Transverse colon (tissue), 4 donors: ENCODE measurements around the gene GSG1L. TPM values are rescaled to one million over a fixed set of nuclear protein-coding genes. Genes with fewer than 3 reads are reported as not detected.

Source experiments
- DNase-seq: peaks from one replicate; pipeline ENCODE4 v3.0.0-alpha.2; 2019
- H3K27ac ChIP-seq, 4 donors: fragments of 200-600 bp; sonication (generic); 2 replicates each; pipeline ENCODE4 v1.5.1; 2016 to 2018; ENCODE audit warnings: inconsistent platforms in 4 of 4
- H3K27me3 ChIP-seq: fragments of 200-600 bp; sonication (generic); 2 replicates; pipeline ENCODE4 v1.5.1; 2017; ENCODE audit warnings: inconsistent platforms
- H3K36me3 ChIP-seq, 4 donors: fragments of 200-600 bp; sonication (generic); 2 replicates each; pipeline ENCODE4 v1.5.1; 2017 to 2019; ENCODE audit warnings: inconsistent platforms in 4 of 4
- H3K4me1 ChIP-seq, 4 donors: fragments of 200-600 bp; sonication (generic); 2 replicates each; pipeline ENCODE4 v1.5.1; 2017 to 2020; ENCODE audit warnings: inconsistent platforms in 4 of 4
- H3K4me3 ChIP-seq, 4 donors: fragments of 200-600 bp; sonication (generic); 1 replicate in 1 of 4; 2 replicates in 3 of 4; pipeline versions ENCODE4 v1.5.1 to v1.6.1; 2017 to 2019; ENCODE audit warnings: inconsistent platforms in 4 of 4
- H3K9me3 ChIP-seq, 2 donors: fragments of 200-600 bp; sonication (generic); 2 replicates each; pipeline ENCODE4 v1.5.1; 2017 to 2019; ENCODE audit warnings: inconsistent platforms in 2 of 2
- EP300 ChIP-seq: sonication (generic); formaldehyde crosslinking; IDR thresholded peaks from one replicate; pipeline ENCODE4 v1.6.1; 2017; ENCODE audit warnings: antibody characterized with exemption, low read depth
- POLR2A ChIP-seq: fragments of 450-650 bp; IDR thresholded peaks from one replicate; pipeline ENCODE4 v1.6.1; 2016; ENCODE audit warnings: antibody characterized with exemption, mild to moderate bottlenecking, moderate library complexity
- POLR2AphosphoS5 ChIP-seq, 3 donors: sonication (generic); formaldehyde crosslinking; IDR thresholded peaks; one replicate each; pipeline ENCODE4 v1.6.1; 2016; ENCODE audit warnings: antibody characterized with exemption in 3 of 3
- WGBS, 2 donors: methylation state at CpG; one replicate each; pipeline ENCODE4 v1.1.5; 2018; ENCODE audit warnings: low coverage in 1 of 2; 5-methylcytosine and 5-hydroxymethylcytosine counted together
- in situ Hi-C, 4 donors: fragments of 200-750 bp; cut with MboI; loops; one replicate each; pipeline versions ENCODE4 v1.15.0 to v1.15.1; 2017; ENCODE audit warnings: low sequenced_read_pairs in 3 of 4, low pct_ligation_motif_present in 1 of 4, low pct_unique_long_range_greater_than_20kb in 1 of 4
- intact Hi-C: fragments of 100-400 bp; cut with DNase I; formaldehyde crosslinking; loops from one replicate; pipeline ENCODE4 v1.15.1; 2023; ENCODE audit warnings: low total_unique reads
- total RNA-seq, 4 donors: library from RNA; depleted of rRNA; stranded (reverse); fragments of >200 nt; gene quantifications; one replicate each; pipeline ENCODE4 v1.1.0, GENCODE V29; 2016
- TF ChIP-seq, protein P1 (sequence below), 5 experiments: fragments of 200-600 bp in 3 of 5; fragments of 450-650 bp in 2 of 5; sonication (generic) in 3 of 5; IDR thresholded peaks; 1 replicate in 2 of 5; 2 replicates in 3 of 5; pipeline ENCODE4 v1.5.1; 2016 to 2017; ENCODE audit warnings: antibody characterized with exemption in 5 of 5, inconsistent platforms in 3 of 5, mild to moderate bottlenecking in 2 of 5, moderate library complexity in 1 of 5

The GSG1L gene
- total RNA-seq, 4 donors from 2014 or later = not detected

- H3K27ac ChIP-seq = no peak overlapping the region
- H3K36me3 ChIP-seq = peaks cover 0 to 61% (median 25%) of the 10 kb centered on the region in 4 donors
- DNase-seq = no peak
- H3K4me3 ChIP-seq = no peak overlapping the region
- intact Hi-C loops (no loop called here), in situ Hi-C loops (no loop called here)
- TF ChIP-seq POLR2A (no peak), EP300 (no peak), POLR2AphosphoS5 (IDR thresholded peaks at IDR 0.05) (no peak)
- TF ChIP-seq, protein P1, sequence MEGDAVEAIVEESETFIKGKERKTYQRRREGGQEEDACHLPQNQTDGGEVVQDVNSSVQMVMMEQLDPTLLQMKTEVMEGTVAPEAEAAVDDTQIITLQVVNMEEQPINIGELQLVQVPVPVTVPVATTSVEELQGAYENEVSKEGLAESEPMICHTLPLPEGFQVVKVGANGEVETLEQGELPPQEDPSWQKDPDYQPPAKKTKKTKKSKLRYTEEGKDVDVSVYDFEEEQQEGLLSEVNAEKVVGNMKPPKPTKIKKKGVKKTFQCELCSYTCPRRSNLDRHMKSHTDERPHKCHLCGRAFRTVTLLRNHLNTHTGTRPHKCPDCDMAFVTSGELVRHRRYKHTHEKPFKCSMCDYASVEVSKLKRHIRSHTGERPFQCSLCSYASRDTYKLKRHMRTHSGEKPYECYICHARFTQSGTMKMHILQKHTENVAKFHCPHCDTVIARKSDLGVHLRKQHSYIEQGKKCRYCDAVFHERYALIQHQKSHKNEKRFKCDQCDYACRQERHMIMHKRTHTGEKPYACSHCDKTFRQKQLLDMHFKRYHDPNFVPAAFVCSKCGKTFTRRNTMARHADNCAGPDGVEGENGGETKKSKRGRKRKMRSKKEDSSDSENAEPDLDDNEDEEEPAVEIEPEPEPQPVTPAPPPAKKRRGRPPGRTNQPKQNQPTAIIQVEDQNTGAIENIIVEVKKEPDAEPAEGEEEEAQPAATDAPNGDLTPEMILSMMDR (IDR thresholded peaks at IDR 0.05) = no peak
- no peaks in the 10 kb centered on the region for H3K9me3 ChIP-seq
- 83 to 90% methylated on average over 2 to 3 of the region's 3 CpGs for WGBS, 2 donors
- H3K27me3 ChIP-seq = no peaks in the 10 kb centered on the region
- no peaks in the 10 kb centered on the region for H3K4me1 ChIP-seq
Observed at GRCh38 chr16:28110074-28110473, 46.6 kb upstream of the GSG1L start.

DNA sequence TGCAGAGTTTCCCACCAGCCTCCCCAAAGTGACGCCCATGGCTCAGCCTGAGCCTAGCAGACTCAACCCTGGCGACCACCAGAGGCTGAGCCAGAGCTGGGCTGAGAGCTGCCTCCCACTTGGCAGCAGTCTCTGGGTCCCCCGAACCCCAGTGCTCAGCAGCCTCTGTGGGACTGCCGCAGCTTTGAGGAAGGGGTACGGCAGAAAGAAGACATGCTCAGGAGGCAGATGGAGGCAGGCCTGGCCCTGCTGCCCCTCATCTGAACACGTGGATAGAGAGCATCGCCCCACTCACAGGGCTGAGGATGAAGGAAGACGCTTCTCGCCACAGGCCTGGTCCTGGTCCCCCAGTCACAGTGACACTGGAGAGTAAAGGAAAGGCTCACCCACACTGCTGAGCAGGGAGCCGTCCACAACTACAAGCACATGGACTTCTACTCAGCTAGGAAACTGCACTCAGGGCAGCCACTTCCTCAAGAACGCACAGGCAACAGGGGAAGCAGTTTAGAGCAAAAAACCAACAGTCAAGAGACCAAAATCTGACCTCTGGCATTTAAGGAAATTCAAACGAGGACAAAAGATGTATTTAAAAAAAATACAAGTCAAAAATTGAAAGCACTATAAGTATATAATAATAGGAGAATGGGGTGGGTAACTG, 45.2 kb upstream of the GSG1L start:
- Histone ChIP-seq H3K27ac (no peak overlapping the region), H3K9me3 (no peaks in the 10 kb centered on the region), H3K36me3 (peaks cover under 1 to 67% (median 31%) of the 10 kb centered on the region in 4 donors), H3K27me3 (no peaks in the 10 kb centered on the region), H3K4me3 (no peak overlapping the region), H3K4me1 (no peaks in the 10 kb centered on the region)
- DNase-seq = no peak
- in situ Hi-C loops (no loop called here), intact Hi-C loops (no loop called here)
- TF ChIP-seq EP300 (no peak), POLR2AphosphoS5 (IDR thresholded peaks at IDR 0.05) (no peak), POLR2A (no peak)
- TF ChIP-seq, protein P1 (IDR thresholded peaks at IDR 0.05) = no peak
- WGBS, 2 donors = 10 to 71% methylated on average over 1 to 11 of the region's 12 CpGs

DNA sequence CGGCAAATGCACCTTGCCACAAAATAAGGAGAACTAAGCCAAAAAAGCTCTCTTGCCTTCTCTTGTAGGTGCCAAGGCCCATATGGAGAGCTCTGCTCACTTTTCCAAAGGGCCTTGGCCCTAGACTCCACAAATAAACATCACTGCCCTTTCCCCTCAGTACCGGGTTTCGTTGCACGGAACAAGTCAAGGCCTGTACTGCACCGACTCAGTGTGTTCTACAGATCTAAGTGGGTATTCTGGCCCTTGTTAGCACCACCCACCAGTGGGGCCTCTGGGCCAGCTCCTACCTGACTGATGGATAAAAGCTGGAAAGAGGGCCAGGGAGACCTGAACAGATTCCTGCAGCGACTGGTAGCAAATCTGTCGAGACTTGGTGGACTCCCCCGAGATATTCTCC, 43.7 kb upstream of the GSG1L start:
- TF ChIP-seq, protein P1 (IDR thresholded peaks at IDR 0.05) = no peak
- no peak for DNase-seq
- 93 to 100% methylated on average over 2 to 8 of the region's 8 CpGs for WGBS, 2 donors
- no peaks in the 10 kb centered on the region for H3K4me1 ChIP-seq
- H3K9me3 ChIP-seq = no peaks in the 10 kb centered on the region
- in situ Hi-C loops (no loop called here), intact Hi-C loops (no loop called here)
- no peak overlapping the region for H3K4me3 ChIP-seq
- no peak overlapping the region for H3K27ac ChIP-seq
- peaks cover 3 to 75% (median 38%) of the 10 kb centered on the region in 4 donors for H3K36me3 ChIP-seq
- H3K27me3 ChIP-seq = no peaks in the 10 kb centered on the region

GRCh38 chr16:28106467-28107215, 43.1 kb upstream of the GSG1L start:
- in situ Hi-C loops = no loop called here
- 84% methylated on average over 5 of the region's 5 CpGs; no CpG with 5 or more reads in 1 of the 2 donors for WGBS, 2 donors

More at GRCh38 chr16:28106467-28107215, 43.1 kb upstream of the GSG1L start:
- DNase-seq = no peak
- Histone ChIP-seq H3K4me3 (no peak overlapping the region), H3K36me3 (peaks cover 3 to 75% (median 38%) of the 10 kb centered on the region in 4 donors), H3K27me3 (no peaks in the 10 kb centered on the region), H3K27ac (no peak overlapping the region), H3K4me1 (no peaks in the 10 kb centered on the region), H3K9me3 (no peaks in the 10 kb centered on the region)
- TF ChIP-seq POLR2A (no peak), EP300 (no peak), POLR2AphosphoS5 (IDR thresholded peaks at IDR 0.05) (no peak)
- TF ChIP-seq, protein P1 (IDR thresholded peaks at IDR 0.05) = no peak
- intact Hi-C loops = no loop called here
